IMR-90 (cell line): ENCODE results near the gene LBHD2. TPM values are rescaled to one million over a fixed set of nuclear protein-coding genes. Genes with fewer than 3 reads are reported as not detected.

ENCODE experiments used
- ATAC-seq: fragments of 200-7000 bp; cut with Tn5 transposase; 2 replicates; pipeline ENCODE4 v1.9.1; 2020; ENCODE audit warnings: low read depth, mild to moderate bottlenecking, moderate library complexity
- BruUV-seq: library from RNA; stranded (reverse); fragments of 400-500 nt; replicated peaks from 2 replicates; lab custom pipeline; 2021; lab: Mats Ljungman, UMichigan
- CTCF ChIA-PET: fragments of 300-600 bp; formaldehyde crosslinking; extraction: SDS; loops from one replicate; lab custom pipeline; 2021; ENCODE audit warnings: antibody characterized with exemption; lab: Yijun Ruan, JAX
- POLR2A ChIA-PET: fragments of 300-600 bp; sonication (Branson Sonifier 250); formaldehyde crosslinking; loops from one replicate; lab custom pipeline; 2022; ENCODE audit warnings: antibody characterized with exemption; ENCODE audit not compliant: unreplicated experiment; lab: Charles Lee
- DNase-seq: peaks from one replicate; pipeline ENCODE4 v3.0.0; 2013
- H2AFZ ChIP-seq: replicated peaks from 2 replicates; pipeline ENCODE3; 2013; ENCODE audit warnings: low read length, mild to moderate bottlenecking; ENCODE audit not compliant: poor library complexity
- H2AK5ac ChIP-seq: 2 replicates; pipeline ENCODE4 v1.6.1; 2013; ENCODE audit warnings: low read depth, low read length, inconsistent platforms
- H2AK9ac ChIP-seq: replicated peaks from 2 replicates; pipeline ENCODE3; 2013; ENCODE audit warnings: mild to moderate bottlenecking, low read depth, low read length, moderate library complexity; ENCODE audit not compliant: poor library complexity
- H2BK120ac ChIP-seq: 2 replicates; pipeline ENCODE4 v1.6.1; 2013; ENCODE audit warnings: low read depth, low read length, inconsistent platforms
- H2BK15ac ChIP-seq: 3 replicates; pipeline ENCODE4 v1.6.1; 2013; ENCODE audit warnings: low read depth, low read length, inconsistent platforms
- H2BK20ac ChIP-seq: 2 replicates; pipeline ENCODE4 v1.6.1; 2013; ENCODE audit warnings: low read depth, mild to moderate bottlenecking, inconsistent platforms, low read length, moderate library complexity
- H2BK5ac ChIP-seq: 2 replicates; pipeline ENCODE4 v1.6.1; 2013; ENCODE audit warnings: mild to moderate bottlenecking, low read depth, low read length, inconsistent platforms; ENCODE audit not compliant: poor library complexity, severe bottlenecking
- H3K14ac ChIP-seq: replicated peaks from 2 replicates; pipeline ENCODE4 v1.6.1; 2013; ENCODE audit warnings: low read depth, low read length, inconsistent platforms
- H3K18ac ChIP-seq: 2 replicates; pipeline ENCODE4 v1.6.1; 2013; ENCODE audit warnings: low read depth, low read length, control low read depth
- H3K23ac ChIP-seq: 2 replicates; pipeline ENCODE4 v1.6.1; 2013; ENCODE audit warnings: low read depth, low read length, inconsistent platforms
- H3K27ac ChIP-seq: 2 replicates; pipeline ENCODE4 v1.5.1; 2013; ENCODE audit warnings: mild to moderate bottlenecking, control low read depth, low read length; ENCODE audit not compliant: insufficient read depth
- H3K27me3 ChIP-seq: 2 replicates; pipeline ENCODE4 v1.6.1; 2013; ENCODE audit warnings: low read length; ENCODE audit not compliant: control insufficient read depth, insufficient read depth
- H3K36me3 ChIP-seq: 2 replicates; pipeline ENCODE4 v1.6.1; 2013; ENCODE audit warnings: low read length, mixed read lengths; ENCODE audit not compliant: control insufficient read depth, insufficient read depth
- H3K4ac ChIP-seq: 2 replicates; pipeline ENCODE4 v1.6.1; 2013; ENCODE audit warnings: low read depth, low read length, inconsistent platforms
- H3K4me1 ChIP-seq: 2 replicates; pipeline ENCODE4 v1.6.1; 2013; ENCODE audit warnings: low read length, mixed read lengths; ENCODE audit not compliant: control insufficient read depth, insufficient read depth
- H3K4me2 ChIP-seq: 2 replicates; pipeline ENCODE4 v1.6.1; 2013; ENCODE audit warnings: low read depth, mild to moderate bottlenecking, control low read depth, low read length, moderate library complexity
- H3K4me3 ChIP-seq: 2 replicates; pipeline ENCODE4 v1.5.1; 2013; ENCODE audit warnings: low read depth, mild to moderate bottlenecking, control low read depth, low read length, moderate library complexity; ENCODE audit not compliant: insufficient read depth
- H3K56ac ChIP-seq: 2 replicates; pipeline ENCODE4 v1.6.1; 2013; ENCODE audit warnings: low read length, inconsistent platforms; ENCODE audit not compliant: insufficient read depth; ENCODE audit errors: extremely low read depth
- H3K79me1 ChIP-seq, 2 experiments: 2 replicates each; pipeline ENCODE4 v1.6.1; 2013; ENCODE audit warnings: low read length in 2 of 2, inconsistent platforms in 1 of 2, low read depth in 1 of 2
- H3K9ac ChIP-seq: 2 replicates; pipeline ENCODE4 v1.6.1; 2013; ENCODE audit warnings: low read depth, low read length, control low read depth
- H3K9me1 ChIP-seq: 2 replicates; pipeline ENCODE4 v1.6.1; 2013; ENCODE audit warnings: low read length, inconsistent platforms; ENCODE audit not compliant: insufficient read depth
- H3K9me3 ChIP-seq: 2 replicates; pipeline ENCODE4 v1.6.1; 2013; ENCODE audit warnings: low read length; ENCODE audit not compliant: control insufficient read depth, insufficient read depth
- H4K20me1 ChIP-seq: 2 replicates; pipeline ENCODE4 v1.6.1; 2013; ENCODE audit warnings: low read length, inconsistent platforms; ENCODE audit not compliant: insufficient read depth
- H4K5ac ChIP-seq: 2 replicates; pipeline ENCODE4 v1.6.1; 2013; ENCODE audit warnings: mild to moderate bottlenecking, low read depth, low read length, control low read depth
- H4K8ac ChIP-seq, 2 experiments: 2 replicates each; pipeline ENCODE4 v1.6.1; 2013; ENCODE audit warnings: low read depth in 2 of 2, low read length in 2 of 2, control low read depth in 1 of 2, inconsistent platforms in 1 of 2
- H4K91ac ChIP-seq: 2 replicates; pipeline ENCODE4 v1.6.1; 2013; ENCODE audit warnings: low read depth, low read length, inconsistent platforms; ENCODE audit not compliant: insufficient read depth
- BHLHE40 ChIP-seq: fragments of 150-350 bp; IDR thresholded peaks from 2 replicates; pipeline ENCODE4 v1.6.1; 2016; ENCODE audit warnings: mild to moderate bottlenecking, low read depth, low read length
- CEBPB ChIP-seq: IDR thresholded peaks from 2 replicates; pipeline ENCODE4 v1.6.1; 2012; ENCODE audit warnings: low read depth, low read length, improper control_type of control experiment
- CHD1 ChIP-seq: IDR thresholded peaks from 2 replicates; pipeline ENCODE4 v1.6.1; 2012; ENCODE audit warnings: low read depth, low read length, improper control_type of control experiment
- FOS ChIP-seq: fragments of 150-350 bp; IDR thresholded peaks from 2 replicates; pipeline ENCODE4 v1.6.1; 2016; ENCODE audit warnings: low read depth, low read length
- MAZ ChIP-seq: IDR thresholded peaks from 2 replicates; pipeline ENCODE4 v1.6.1; 2012; ENCODE audit warnings: low read depth, mild to moderate bottlenecking, low read length, improper control_type of control experiment, moderate library complexity, borderline replicate concordance
- NFE2L2 ChIP-seq: fragments of 150-350 bp; IDR thresholded peaks from 2 replicates; pipeline ENCODE4 v1.6.1; 2016; ENCODE audit warnings: low read depth, mild to moderate bottlenecking, low read length
- RAD21 ChIP-seq: IDR thresholded peaks from 2 replicates; pipeline ENCODE4 v1.6.1; 2012; ENCODE audit warnings: low read length, improper control_type of control experiment
- RCOR1 ChIP-seq: IDR thresholded peaks from 2 replicates; pipeline ENCODE4 v1.6.1; 2012; ENCODE audit warnings: mild to moderate bottlenecking, low read length, improper control_type of control experiment; ENCODE audit not compliant: insufficient replicate concordance
- WGBS, 2 experiments: methylation state at CpG; one replicate each; pipeline versions ENCODE4 v1.1.5 to v1.1.7; 2013; ENCODE audit warnings: missing lambda C conversion rate in 2 of 2; ENCODE audit not compliant: insufficient read length in 1 of 2; ENCODE audit errors: extremely low coverage in 2 of 2; 5-methylcytosine and 5-hydroxymethylcytosine counted together
- dilution Hi-C: fragments of 300-500 bp; cut with HindIII; formaldehyde crosslinking; loops from one replicate; pipeline ENCODE4 v1.14.3; 2018; ENCODE audit warnings: low sequenced_read_pairs; ENCODE audit not compliant: unreplicated experiment
- in situ Hi-C: fragments of 300-500 bp; cut with MboI; formaldehyde crosslinking; loops from 3 replicates; pipeline ENCODE4 v1.14.3; 2019; ENCODE audit warnings: low sequenced_read_pairs, inconsistent platforms, mixed read lengths
- intact Hi-C: fragments of 100-400 bp; cut with micrococcal nuclease; formaldehyde crosslinking; loops from 2 replicates; pipeline ENCODE4 v1.10.0; 2022
- polyA plus RNA-seq, 3 experiments: library from polyadenylated mRNA; depleted of rRNA; stranded (reverse); fragments of >200 nt; gene quantifications; 2 replicates each; pipeline ENCODE4 v1.2.3, GENCODE V29; 2012; ENCODE audit warnings: low replicate concordance in 1 of 3
- total RNA-seq: library from RNA; depleted of rRNA; stranded (reverse); fragments of >200 nt; gene quantifications from 2 replicates; pipeline ENCODE4 v1.2.3, GENCODE V29; 2012
- TF ChIP-seq, protein P1 (sequence below): fragments of 150-350 bp; IDR thresholded peaks from 2 replicates; pipeline ENCODE4 v1.6.1; 2016; ENCODE audit warnings: low read depth, mild to moderate bottlenecking, low read length, moderate library complexity, borderline replicate concordance
- TF ChIP-seq, protein P2 (sequence below): fragments of 150-350 bp; IDR thresholded peaks from 2 replicates; pipeline ENCODE4 v1.6.1; 2017; ENCODE audit warnings: mild to moderate bottlenecking, antibody characterized with exemption, low read length, low read depth

The LBHD2 gene
- total and polyA plus RNA-seq, 2 of the 4 experiments (the other 2 are of a cell fraction) = not detected

DNA sequence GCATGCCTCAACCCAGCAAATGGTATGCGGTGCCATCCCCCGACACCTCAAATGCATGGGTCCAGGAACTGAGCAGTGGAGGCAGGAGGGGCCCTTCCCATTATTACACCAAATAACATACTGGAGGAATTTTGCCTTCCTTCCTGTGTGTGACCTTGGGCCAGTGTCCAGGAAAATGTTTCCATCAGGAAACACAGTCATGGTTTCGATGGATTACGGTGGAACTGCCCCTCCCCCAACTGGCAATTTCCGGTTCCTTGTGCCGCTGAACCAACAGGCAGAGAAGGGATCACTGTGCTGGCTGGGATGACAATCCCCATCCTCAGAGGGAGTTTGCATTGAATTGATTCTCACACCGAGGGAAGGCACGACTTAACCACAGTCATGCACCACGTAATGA lies 17.6 kb upstream of the LBHD2 start:
- H3K9me3 ChIP-seq = no peaks in the 10 kb centered on the region
- H3K18ac ChIP-seq = no peak overlapping the region
- peaks cover 2% of the 10 kb centered on the region; the same call in 1 of the 2 replicates for H3K4me1 ChIP-seq
- dilution Hi-C loops (no loop called here), intact Hi-C loops (no loop called here), in situ Hi-C loops (no loop called here)
- no peak overlapping the region for H3K4me2 ChIP-seq
- no peaks in the 10 kb centered on the region; the same call in 1 of the 2 replicates for H4K20me1 ChIP-seq
- no peak overlapping the region for H4K91ac ChIP-seq
- H3K36me3 ChIP-seq = no peaks in the 10 kb centered on the region
- CTCF ChIA-PET = interaction anchor here (0.6 kb wide), 1 partner anchor 69 kb away, joined by 3 read pairs; no protein-coding TSS in a partner anchor
- H3K27ac ChIP-seq = no peak overlapping the region
- BruUV-seq = no TSS peak
- H4K5ac ChIP-seq = no peak overlapping the region
- H2BK120ac ChIP-seq = no peak overlapping the region
- no peak overlapping the region for H2BK15ac ChIP-seq
- POLR2A ChIA-PET = no interaction called here
- H2BK5ac ChIP-seq = no peak overlapping the region
- WGBS, 2 experiments = no CpG with 5 or more reads among the region's 9 CpGs
- ATAC-seq (no peak), DNase-seq (no peak)
- no peak overlapping the region for H2AK9ac ChIP-seq
- H3K9me1 ChIP-seq = no peaks in the 10 kb centered on the region
- no peak overlapping the region for H3K23ac ChIP-seq
- H3K4me3 ChIP-seq = no peak overlapping the region
- no peak overlapping the region for H2AFZ ChIP-seq
- H3K4ac ChIP-seq = no peak overlapping the region
- no peak overlapping the region for H2AK5ac ChIP-seq
- H3K56ac ChIP-seq = no peak overlapping the region
- no peaks in the 10 kb centered on the region for H3K79me1 ChIP-seq
- TF ChIP-seq, protein P1, sequence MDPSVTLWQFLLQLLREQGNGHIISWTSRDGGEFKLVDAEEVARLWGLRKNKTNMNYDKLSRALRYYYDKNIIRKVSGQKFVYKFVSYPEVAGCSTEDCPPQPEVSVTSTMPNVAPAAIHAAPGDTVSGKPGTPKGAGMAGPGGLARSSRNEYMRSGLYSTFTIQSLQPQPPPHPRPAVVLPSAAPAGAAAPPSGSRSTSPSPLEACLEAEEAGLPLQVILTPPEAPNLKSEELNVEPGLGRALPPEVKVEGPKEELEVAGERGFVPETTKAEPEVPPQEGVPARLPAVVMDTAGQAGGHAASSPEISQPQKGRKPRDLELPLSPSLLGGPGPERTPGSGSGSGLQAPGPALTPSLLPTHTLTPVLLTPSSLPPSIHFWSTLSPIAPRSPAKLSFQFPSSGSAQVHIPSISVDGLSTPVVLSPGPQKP = no peak
- no peak for TF ChIP-seq RCOR1
- no peak for TF ChIP-seq NFE2L2
- no peak for TF ChIP-seq CHD1
- no peak for TF ChIP-seq BHLHE40
- TF ChIP-seq FOS = no peak
- TF ChIP-seq MAZ = no peak
- TF ChIP-seq RAD21 = no peak
- TF ChIP-seq CEBPB = no peak
- TF ChIP-seq, protein P2, sequence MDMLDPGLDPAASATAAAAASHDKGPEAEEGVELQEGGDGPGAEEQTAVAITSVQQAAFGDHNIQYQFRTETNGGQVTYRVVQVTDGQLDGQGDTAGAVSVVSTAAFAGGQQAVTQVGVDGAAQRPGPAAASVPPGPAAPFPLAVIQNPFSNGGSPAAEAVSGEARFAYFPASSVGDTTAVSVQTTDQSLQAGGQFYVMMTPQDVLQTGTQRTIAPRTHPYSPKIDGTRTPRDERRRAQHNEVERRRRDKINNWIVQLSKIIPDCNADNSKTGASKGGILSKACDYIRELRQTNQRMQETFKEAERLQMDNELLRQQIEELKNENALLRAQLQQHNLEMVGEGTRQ = no peak
- H3K9ac ChIP-seq = no peak overlapping the region
- no peak overlapping the region for H2BK20ac ChIP-seq
- no peak overlapping the region for H4K8ac ChIP-seq
- H3K14ac ChIP-seq = no peak overlapping the region
- H3K27me3 ChIP-seq = no peaks in the 10 kb centered on the region
